Activated CD4-positive, alpha-beta T cell treated with anti-CD3 and anti-CD28 coated beads, Interleukin-2, amount 50 U/mL, for 24 hours (primary cell): ENCODE results near the gene OR56B1.

Source experiments
- DNase-seq, 2 donors: peaks; one replicate each; pipeline ENCODE4 v3.0.0-alpha.2; 2020; ENCODE audit warnings: low read depth in 1 of 2, low spot score in 1 of 2

Gene OR56B1

DNA sequence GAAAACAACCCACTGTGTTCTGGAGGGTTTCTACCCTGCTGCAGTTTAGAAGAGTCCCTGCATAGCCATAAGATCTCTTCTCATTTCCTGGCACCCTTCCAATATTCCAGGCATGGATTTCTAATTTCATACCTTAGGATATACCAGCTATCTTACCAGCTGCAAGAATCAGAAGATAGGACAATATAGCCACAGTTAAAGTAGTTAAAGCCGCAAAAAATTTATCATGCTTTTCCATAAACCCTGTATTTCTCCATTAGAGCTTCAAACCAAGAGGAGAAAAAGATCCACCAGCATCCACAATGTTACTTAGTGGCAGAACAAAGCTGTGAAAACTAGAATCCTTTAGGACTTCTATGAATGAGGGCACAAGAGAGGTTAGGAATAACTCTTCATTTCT, 8.6 kb upstream of the OR56B1 start:
- no peak for DNase-seq

GRCh38 chr11:5737091-5737490, 843 bp downstream of the OR56B1 start:
- DNase-seq: no peak

DNA sequence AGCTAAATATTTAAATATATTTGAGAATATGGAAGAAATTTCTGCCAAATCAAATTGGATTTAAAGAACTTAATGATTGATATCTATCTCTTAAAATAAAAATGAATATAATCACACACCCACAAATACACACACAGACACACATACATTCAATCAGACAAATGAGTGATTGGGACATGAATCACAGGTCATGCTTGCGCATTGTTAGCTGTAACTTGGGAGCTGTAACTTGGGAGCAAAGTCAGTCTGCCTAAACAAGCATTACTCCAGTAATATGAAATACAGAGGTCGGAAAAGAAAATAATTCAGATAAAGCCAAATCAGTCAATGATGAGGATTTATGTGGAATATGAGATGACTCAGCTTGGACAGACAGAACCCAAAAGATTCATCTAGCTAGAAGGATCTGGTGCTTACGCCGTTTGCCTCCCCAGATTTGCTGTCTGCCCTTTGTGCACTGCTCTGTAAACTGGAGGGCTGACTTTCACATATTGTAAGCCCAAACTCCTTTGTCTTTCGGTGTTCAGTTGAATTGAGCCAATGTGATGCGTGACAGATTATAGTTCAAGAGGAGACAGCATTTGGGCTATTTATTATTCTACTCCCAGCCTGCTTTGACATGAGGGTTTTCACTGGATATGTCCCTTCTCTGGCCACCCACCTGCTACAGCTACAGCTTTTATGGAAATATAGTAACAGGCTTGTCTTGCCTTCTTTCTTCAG, 1.6 kb downstream of the OR56B1 start:
- no peak for DNase-seq

DNA sequence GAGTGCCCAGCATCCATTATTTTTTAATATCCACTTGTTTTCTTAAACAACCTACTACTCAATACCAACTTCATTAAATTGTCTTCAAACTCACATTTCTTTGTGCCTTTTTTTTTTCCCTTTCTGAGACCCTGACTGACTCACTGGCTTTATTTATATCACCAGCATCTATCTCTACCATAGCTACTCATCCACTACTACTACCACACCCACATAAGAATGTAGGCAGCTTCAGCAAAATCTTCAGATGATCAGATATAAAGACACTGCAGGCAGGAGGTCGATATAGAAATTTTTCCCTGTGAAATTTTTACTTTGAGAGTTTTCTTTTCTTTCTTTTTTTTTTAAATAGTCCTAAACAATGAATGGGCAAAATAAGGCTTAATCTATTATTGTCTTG, 2.2 kb downstream of the OR56B1 start:
- DNase-seq: no peak

DNA sequence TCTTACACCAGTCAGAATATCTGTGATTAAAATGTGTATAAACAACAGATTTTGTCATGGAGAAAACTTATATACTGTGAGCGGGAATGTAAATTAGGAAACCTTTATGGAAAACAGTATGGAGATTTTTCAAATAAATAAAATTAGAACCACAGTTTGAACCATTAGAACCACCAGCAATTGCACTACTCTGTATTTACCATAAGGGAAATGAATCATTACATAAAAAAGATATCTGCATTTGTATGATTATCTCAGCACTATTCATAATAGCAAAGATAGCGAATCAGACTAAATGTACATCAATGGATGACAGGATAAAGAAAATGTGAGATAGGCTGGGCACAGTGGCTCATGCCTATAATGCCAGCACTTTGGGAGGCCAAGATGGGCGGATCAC, 10.4 kb downstream of the OR56B1 start:
- DNase-seq: no peak

GRCh38 chr11:5749836-5750235, 13.6 kb downstream of the OR56B1 start:
- DNase-seq: no peak

- no peak for DNase-seq
Measured at GRCh38 chr11:5753943-5754342, 17.7 kb downstream of the OR56B1 start, which contains the start of gene OR52N4. Gene OR52N4, plus strand, starts transcription at chr11:5754243. Its CDS starts 498 bp downstream, at chr11:5754741.

DNA sequence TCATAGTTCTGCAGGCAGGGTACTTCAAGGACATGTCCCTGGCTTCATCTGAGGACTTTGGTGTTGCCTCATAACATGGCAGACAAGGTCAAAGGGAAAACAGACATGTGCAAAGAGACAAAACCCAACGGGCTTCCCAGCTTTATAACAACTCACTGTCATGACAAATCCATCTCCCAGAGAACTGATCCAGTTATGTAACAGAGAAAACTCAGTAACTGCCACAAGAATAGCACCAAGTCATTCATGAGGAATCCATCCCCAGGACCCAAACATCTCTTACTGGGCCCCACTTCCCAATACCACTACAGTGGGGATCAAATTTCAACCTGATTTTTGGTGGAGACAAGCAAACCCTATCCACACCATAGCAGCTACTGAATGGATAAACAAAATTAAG, 30.8 kb downstream of the OR56B1 start:
- no peak for DNase-seq

DNA sequence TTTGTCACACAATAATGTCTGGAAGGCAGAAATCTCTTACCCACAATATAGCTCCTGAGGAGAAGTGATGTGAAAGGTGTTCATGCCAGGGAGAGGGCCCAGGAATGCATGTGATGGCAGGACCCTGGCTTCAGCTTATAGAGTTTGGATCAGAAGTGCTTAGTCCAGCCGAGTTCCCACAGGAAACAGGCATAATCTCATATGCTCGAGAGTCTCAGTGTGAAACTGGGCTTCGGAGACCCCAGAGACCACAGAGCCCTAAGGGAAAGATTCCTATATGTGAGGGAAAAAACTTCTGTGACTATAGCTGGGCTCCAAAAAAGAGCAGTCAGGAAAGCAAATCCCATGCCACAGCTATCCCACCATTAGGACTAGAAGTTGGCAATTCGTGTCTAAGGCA, 47.0 kb downstream of the OR56B1 start, which contains the start of gene OR52N5:
OR52N5 (minus strand) TSS at position 101 of the 400 bp plus-strand sequence. CDS start 4,721 bp downstream, outside the sequence.
- DNase-seq: no peak
